WI38 (cell line): ENCODE measurements around the gene PDAP1.

Source experiments
- H3K4me3 ChIP-seq: 2 replicates; pipeline ENCODE4 v1.5.1; 2011; ENCODE audit warnings: low read depth, mild to moderate bottlenecking, control low read depth, low read length
- TF ChIP-seq, protein P1 (sequence below): IDR thresholded peaks from 2 replicates; pipeline ENCODE4 v1.5.1; 2012; ENCODE audit warnings: low read depth, mild to moderate bottlenecking, control low read depth, low read length

PDAP1 gene

DNA sequence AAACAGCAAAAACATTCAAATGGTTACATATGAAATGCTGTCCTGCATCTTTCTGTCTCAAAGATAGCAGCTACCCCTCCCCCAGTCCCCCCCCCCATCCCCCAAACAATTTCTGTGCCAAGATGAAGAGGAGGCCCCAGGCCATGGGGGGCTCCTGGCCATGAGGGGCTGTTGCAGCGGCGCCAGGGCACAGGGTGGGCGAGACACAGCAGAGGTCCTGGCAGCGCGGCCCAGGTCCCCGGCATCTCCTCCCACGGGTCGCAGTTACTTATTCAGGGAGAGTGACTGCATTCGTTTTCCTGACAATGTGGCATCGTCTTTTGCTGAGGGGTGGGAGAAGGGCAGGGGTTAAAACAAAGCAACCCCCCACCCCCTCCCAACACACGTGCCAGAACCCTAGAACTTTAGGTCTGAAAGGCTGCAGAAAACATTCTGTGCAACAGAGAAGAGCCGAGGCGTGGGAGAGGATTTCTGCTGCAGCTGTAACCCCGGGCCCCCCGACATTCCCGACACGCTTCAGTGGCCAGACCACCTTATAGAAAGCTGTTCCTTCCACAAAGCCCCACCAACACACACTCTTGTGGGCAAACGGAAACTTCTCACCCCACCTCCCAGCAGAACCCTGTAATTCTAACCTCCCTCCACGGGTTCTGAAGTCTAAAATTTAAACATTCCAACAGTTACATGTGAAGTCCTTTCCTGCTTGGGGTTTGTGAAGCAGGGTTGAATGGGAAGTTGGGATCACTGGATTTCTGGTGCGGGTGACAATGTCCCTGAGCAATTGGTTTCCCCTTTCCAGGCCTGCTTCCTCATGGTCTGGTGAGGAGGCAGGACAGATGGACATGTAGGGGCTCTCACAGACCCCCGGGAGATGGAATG lies 11.7 kb downstream of the PDAP1 start:
- no peak overlapping the region for H3K4me3 ChIP-seq

GRCh38 chr7:99395616-99396327 lies 12.6 kb downstream of the PDAP1 start:
- TF ChIP-seq, protein P1, sequence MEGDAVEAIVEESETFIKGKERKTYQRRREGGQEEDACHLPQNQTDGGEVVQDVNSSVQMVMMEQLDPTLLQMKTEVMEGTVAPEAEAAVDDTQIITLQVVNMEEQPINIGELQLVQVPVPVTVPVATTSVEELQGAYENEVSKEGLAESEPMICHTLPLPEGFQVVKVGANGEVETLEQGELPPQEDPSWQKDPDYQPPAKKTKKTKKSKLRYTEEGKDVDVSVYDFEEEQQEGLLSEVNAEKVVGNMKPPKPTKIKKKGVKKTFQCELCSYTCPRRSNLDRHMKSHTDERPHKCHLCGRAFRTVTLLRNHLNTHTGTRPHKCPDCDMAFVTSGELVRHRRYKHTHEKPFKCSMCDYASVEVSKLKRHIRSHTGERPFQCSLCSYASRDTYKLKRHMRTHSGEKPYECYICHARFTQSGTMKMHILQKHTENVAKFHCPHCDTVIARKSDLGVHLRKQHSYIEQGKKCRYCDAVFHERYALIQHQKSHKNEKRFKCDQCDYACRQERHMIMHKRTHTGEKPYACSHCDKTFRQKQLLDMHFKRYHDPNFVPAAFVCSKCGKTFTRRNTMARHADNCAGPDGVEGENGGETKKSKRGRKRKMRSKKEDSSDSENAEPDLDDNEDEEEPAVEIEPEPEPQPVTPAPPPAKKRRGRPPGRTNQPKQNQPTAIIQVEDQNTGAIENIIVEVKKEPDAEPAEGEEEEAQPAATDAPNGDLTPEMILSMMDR = no peak
- no peak overlapping the region for H3K4me3 ChIP-seq

More for the DNA sequence above, 11.7 kb downstream of the PDAP1 start:
- TF ChIP-seq, protein P1 = no peak

DNA sequence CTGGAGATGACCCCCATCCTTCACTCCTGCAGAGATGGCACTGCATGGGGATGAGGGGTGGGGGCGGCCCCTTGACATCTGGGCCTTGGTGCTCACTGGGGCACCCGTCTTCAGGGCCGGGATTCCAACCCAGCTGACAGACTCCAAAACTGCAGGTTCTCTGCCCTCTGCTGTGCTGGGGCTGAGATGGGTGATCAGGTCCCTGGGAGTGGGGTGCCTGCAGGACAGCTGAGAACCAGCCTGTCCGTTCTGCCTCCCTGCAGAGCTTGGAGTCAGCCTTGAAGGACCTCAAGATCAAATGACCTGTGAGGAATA lies 14.3 kb downstream of the PDAP1 start:
- TF ChIP-seq, protein P1 = no peak
- H3K4me3 ChIP-seq = no peak overlapping the region

- TF ChIP-seq, protein P1 = no peak
- no peak overlapping the region for H3K4me3 ChIP-seq
Observed at GRCh38 chr7:99393355-99394187, 14.8 kb downstream of the PDAP1 start.

DNA sequence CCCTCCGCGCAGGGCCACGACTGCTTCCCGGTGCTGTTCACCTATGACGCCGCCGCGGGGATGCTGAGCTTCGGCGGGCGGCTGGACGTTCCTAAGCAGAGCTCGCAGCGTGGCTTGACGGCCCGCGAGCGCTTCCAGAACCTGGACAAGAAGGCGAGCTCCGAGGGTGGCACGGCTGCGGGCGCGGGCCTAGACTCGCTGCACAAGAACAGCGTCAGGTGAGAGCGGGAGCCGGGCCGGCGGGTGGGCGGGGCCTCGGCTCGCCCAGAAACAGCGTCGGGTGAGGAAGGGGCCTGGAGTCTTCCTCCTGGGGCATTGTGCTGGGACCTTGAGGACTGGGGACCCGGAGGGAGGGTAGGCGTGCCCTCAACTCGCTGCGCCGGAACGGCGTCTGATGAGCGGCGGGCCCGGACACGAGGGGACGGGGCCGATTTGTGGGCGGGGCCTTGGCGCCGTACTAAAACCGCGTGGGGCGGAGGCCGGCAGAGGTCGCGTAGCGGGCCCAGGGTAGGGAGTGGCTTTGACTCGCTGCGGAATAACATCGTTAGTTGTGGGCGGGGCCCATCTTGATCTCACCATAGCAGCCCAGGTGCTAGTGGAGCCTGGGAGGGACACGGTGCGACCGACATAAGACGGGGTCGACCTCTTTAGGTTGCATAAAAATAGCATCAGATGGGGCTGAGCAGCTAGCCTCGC lies 15.6 kb downstream of the PDAP1 start:
- TF ChIP-seq, protein P1 = no peak

DNA sequence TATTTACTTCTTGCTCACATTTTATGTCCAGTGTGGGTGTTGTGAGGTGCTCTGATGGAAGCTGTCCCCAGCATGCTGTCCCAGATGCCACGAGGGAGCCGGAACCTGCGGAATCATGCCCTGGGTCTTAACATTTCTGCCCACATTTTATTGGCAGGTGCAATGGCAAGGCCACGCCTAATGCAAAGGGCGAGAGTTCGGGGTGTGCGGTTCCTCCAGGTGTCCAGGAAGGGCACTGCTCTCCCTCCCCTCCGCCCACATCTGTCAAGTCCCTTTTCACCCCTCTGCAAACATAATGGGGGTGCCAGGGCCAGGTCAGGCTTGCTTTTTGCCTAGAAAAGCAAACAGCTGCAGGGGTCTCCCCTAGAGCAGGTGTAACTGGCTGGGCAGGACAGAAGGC lies 16.4 kb downstream of the PDAP1 start:
- TF ChIP-seq, protein P1 = no peak
- no peak overlapping the region for H3K4me3 ChIP-seq

More for the DNA sequence above, 15.6 kb downstream of the PDAP1 start:
- no peak overlapping the region; the same call in 1 of the 2 replicates for H3K4me3 ChIP-seq
